ENCODE data around the gene C3orf52. TPM values are rescaled to one million over a fixed set of nuclear protein-coding genes. Genes with fewer than 3 reads are reported as not detected.
A peak's percentile ranks its signal among the peaks of the same experiment; 100 is the strongest.

Gene C3orf52
- polyA plus RNA-seq, 1 donor (not counting 4 experiments of a cell fraction or from before 2014, with no cell fraction given): 15.8 TPM

DNA sequence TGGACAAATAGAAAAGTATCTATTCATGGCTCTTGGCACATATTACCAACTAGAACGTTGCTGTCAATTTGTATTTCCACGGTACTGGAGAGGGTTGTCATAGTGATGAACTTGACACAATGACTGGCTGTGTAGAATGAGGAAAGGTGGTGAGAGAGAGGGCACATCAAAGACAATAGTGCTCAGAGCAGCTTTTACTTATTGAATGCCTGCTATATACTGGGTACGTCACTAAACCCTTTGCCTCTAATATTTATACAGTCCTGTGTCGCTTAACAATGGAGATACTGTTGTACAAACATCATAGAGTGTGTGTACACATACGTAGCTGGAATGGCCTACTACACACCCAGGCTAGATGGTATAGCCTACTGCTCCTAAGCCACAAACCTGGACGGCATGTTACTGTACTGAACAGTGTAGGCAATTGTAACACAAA, 43.3 kb upstream of the C3orf52 start:
- Histone ChIP-seq H3K27ac (ENCODE audit: control insufficient read depth, insufficient read depth, low read length) (no peak overlapping the region), H4K20me1 (ENCODE audit: control insufficient read depth, extremely low read depth, insufficient read depth, low read length) (no peaks in the 10 kb centered on the region), H3K79me2 (ENCODE audit: control insufficient read depth, insufficient read depth, low read length) (no peaks in the 10 kb centered on the region), H3K27me3 (ENCODE audit: control insufficient read depth, extremely low read depth, insufficient read depth, low read length) (no peaks in the 10 kb centered on the region), H3K36me3 (ENCODE audit: control insufficient read depth in 2 of 2, extremely low read depth in 1 of 2, insufficient read depth in 2 of 2, low read length in 2 of 2) (no peaks in the 10 kb centered on the region), H3K4me2 (ENCODE audit: control insufficient read depth, extremely low read depth, insufficient read depth, low read depth, low read length) (no peak overlapping the region), H3K4me1 (ENCODE audit: control insufficient read depth, extremely low read depth, insufficient read depth, low read length) (peaks cover 14% of the 10 kb centered on the region), H3K4me3 (ENCODE audit: control insufficient read depth in 2 of 3, extremely low read depth in 1 of 3, insufficient read depth in 2 of 3, low read depth in 1 of 3, low read length in 3 of 3) (no peak overlapping the region), H3K9me3 (ENCODE audit: control insufficient read depth, low read depth, low read length) (no peaks in the 10 kb centered on the region), H2AFZ (ENCODE audit: control insufficient read depth, low read length) (peak overlapping the region; percentile 58), H3K9ac (ENCODE audit: control insufficient read depth, extremely low read depth, insufficient read depth, low read length) (no peak overlapping the region), H3K9me1 (ENCODE audit: control insufficient read depth, extremely low read depth, insufficient read depth, low read length) (no peaks in the 10 kb centered on the region)
- DNase-seq (ENCODE audit: low read depth, low spot score): no peak
- peak; percentile 89 for FAIRE-seq
- dilution Hi-C loops (cut with MboI; ENCODE audit: extremely low pct_ligation_motif_present, low sequenced_read_pairs): no loop called here
- TF ChIP-seq EZH2 (IDR thresholded peaks at IDR 0.05; ENCODE audit: low read length): no peak
- TF ChIP-seq, protein P1, sequence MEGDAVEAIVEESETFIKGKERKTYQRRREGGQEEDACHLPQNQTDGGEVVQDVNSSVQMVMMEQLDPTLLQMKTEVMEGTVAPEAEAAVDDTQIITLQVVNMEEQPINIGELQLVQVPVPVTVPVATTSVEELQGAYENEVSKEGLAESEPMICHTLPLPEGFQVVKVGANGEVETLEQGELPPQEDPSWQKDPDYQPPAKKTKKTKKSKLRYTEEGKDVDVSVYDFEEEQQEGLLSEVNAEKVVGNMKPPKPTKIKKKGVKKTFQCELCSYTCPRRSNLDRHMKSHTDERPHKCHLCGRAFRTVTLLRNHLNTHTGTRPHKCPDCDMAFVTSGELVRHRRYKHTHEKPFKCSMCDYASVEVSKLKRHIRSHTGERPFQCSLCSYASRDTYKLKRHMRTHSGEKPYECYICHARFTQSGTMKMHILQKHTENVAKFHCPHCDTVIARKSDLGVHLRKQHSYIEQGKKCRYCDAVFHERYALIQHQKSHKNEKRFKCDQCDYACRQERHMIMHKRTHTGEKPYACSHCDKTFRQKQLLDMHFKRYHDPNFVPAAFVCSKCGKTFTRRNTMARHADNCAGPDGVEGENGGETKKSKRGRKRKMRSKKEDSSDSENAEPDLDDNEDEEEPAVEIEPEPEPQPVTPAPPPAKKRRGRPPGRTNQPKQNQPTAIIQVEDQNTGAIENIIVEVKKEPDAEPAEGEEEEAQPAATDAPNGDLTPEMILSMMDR (optimal IDR thresholded peaks at IDR 0.05 in 1 of 3, IDR thresholded peaks at IDR 0.05 in 1 of 3, conservative IDR thresholded peaks at IDR 0.05 in 1 of 3; ENCODE audit: extremely low read depth in 1 of 3, insufficient read depth in 2 of 3, low read length in 3 of 3): no peak

DNA sequence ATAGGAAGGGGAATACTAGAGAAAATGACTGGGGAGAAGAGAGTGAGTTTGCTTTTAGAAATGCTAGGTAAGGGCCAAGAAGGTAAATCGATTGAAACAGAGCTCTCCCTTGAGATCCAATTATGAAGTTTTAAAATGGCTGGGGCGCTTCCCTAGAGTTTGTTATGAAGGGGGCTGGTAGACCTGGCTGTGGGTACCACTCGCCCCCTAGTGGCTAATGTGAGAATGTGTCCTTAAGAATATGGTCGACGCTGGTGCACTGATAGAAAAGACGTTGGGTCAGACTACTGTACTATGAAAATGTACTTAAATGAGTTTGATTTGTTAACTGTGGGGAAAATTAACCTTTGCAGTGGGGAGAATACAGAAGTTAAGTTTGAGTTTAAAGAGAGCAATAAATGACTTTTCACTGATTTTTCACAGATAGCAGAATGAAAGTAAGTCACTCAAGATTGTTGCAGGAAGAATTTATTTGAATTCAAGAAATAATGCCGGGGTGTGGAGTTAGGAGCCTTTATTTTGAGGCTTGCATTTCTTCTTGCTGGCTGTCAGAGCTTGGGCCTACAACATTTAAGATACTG, 42.5 kb upstream of the C3orf52 start:
- Histone ChIP-seq H3K79me2 (ENCODE audit: control insufficient read depth, insufficient read depth, low read length) (no peaks in the 10 kb centered on the region), H3K27ac (ENCODE audit: control insufficient read depth, insufficient read depth, low read length) (no peak overlapping the region), H3K9me3 (ENCODE audit: control insufficient read depth, low read depth, low read length) (no peaks in the 10 kb centered on the region), H3K4me1 (ENCODE audit: control insufficient read depth, extremely low read depth, insufficient read depth, low read length) (peaks cover 14% of the 10 kb centered on the region), H3K4me3 (ENCODE audit: control insufficient read depth in 2 of 3, extremely low read depth in 1 of 3, insufficient read depth in 2 of 3, low read depth in 1 of 3, low read length in 3 of 3) (peak overlapping the region in 2 of 3 experiments; percentile 25 to 29), H3K4me2 (ENCODE audit: control insufficient read depth, extremely low read depth, insufficient read depth, low read depth, low read length) (peak overlapping the region; percentile 71), H4K20me1 (ENCODE audit: control insufficient read depth, extremely low read depth, insufficient read depth, low read length) (no peaks in the 10 kb centered on the region), H3K9ac (ENCODE audit: control insufficient read depth, extremely low read depth, insufficient read depth, low read length) (peak overlapping the region; percentile 8), H3K27me3 (ENCODE audit: control insufficient read depth, extremely low read depth, insufficient read depth, low read length) (no peaks in the 10 kb centered on the region), H3K9me1 (ENCODE audit: control insufficient read depth, extremely low read depth, insufficient read depth, low read length) (no peaks in the 10 kb centered on the region), H2AFZ (ENCODE audit: control insufficient read depth, low read length) (peak overlapping the region; percentile 69), H3K36me3 (ENCODE audit: control insufficient read depth in 2 of 2, extremely low read depth in 1 of 2, insufficient read depth in 2 of 2, low read length in 2 of 2) (no peaks in the 10 kb centered on the region)
- TF ChIP-seq EZH2 (IDR thresholded peaks at IDR 0.05; ENCODE audit: low read length): no peak
- TF ChIP-seq, protein P1 (optimal IDR thresholded peaks at IDR 0.05 in 1 of 3, IDR thresholded peaks at IDR 0.05 in 1 of 3, conservative IDR thresholded peaks at IDR 0.05 in 1 of 3; ENCODE audit: extremely low read depth in 1 of 3, insufficient read depth in 2 of 3, low read length in 3 of 3): peak; percentile 78 to 87 (median 82)
- dilution Hi-C loops (cut with MboI; ENCODE audit: extremely low pct_ligation_motif_present, low sequenced_read_pairs): no loop called here
- FAIRE-seq: peak; percentile 87
- DNase-seq (ENCODE audit: low read depth, low spot score): peak; percentile 23
